ENCODE results near the gene DESI2.

DESI2 gene

GRCh38 chr1:244674446-244674845, 21.5 kb downstream of the DESI2 start:
- TF ChIP-seq EGR1 (IDR thresholded peaks at IDR 0.05) (no peak), ZBTB7A (IDR thresholded peaks at IDR 0.05; ENCODE audit: low read depth) (no peak), RAD21 (IDR thresholded peaks at IDR 0.05; ENCODE audit: low read depth) (no peak), TEAD4 (IDR thresholded peaks at IDR 0.05) (no peak), CEBPB (IDR thresholded peaks at IDR 0.05) (no peak), YY1 (IDR thresholded peaks at IDR 0.05; ENCODE audit: low read depth) (no peak), FOXM1 (IDR thresholded peaks at IDR 0.05; ENCODE audit: borderline replicate concordance, low read depth) (no peak), TAF1 (IDR thresholded peaks at IDR 0.05; ENCODE audit: low read depth) (no peak), NFIC (IDR thresholded peaks at IDR 0.05) (no peak), TCF12 (IDR thresholded peaks at IDR 0.05; ENCODE audit: low read depth) (no peak)
- TF ChIP-seq, protein P1, sequence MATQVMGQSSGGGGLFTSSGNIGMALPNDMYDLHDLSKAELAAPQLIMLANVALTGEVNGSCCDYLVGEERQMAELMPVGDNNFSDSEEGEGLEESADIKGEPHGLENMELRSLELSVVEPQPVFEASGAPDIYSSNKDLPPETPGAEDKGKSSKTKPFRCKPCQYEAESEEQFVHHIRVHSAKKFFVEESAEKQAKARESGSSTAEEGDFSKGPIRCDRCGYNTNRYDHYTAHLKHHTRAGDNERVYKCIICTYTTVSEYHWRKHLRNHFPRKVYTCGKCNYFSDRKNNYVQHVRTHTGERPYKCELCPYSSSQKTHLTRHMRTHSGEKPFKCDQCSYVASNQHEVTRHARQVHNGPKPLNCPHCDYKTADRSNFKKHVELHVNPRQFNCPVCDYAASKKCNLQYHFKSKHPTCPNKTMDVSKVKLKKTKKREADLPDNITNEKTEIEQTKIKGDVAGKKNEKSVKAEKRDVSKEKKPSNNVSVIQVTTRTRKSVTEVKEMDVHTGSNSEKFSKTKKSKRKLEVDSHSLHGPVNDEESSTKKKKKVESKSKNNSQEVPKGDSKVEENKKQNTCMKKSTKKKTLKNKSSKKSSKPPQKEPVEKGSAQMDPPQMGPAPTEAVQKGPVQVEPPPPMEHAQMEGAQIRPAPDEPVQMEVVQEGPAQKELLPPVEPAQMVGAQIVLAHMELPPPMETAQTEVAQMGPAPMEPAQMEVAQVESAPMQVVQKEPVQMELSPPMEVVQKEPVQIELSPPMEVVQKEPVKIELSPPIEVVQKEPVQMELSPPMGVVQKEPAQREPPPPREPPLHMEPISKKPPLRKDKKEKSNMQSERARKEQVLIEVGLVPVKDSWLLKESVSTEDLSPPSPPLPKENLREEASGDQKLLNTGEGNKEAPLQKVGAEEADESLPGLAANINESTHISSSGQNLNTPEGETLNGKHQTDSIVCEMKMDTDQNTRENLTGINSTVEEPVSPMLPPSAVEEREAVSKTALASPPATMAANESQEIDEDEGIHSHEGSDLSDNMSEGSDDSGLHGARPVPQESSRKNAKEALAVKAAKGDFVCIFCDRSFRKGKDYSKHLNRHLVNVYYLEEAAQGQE (IDR thresholded peaks at IDR 0.05; ENCODE audit: low read depth), result no peak
- TF ChIP-seq, protein P2, sequence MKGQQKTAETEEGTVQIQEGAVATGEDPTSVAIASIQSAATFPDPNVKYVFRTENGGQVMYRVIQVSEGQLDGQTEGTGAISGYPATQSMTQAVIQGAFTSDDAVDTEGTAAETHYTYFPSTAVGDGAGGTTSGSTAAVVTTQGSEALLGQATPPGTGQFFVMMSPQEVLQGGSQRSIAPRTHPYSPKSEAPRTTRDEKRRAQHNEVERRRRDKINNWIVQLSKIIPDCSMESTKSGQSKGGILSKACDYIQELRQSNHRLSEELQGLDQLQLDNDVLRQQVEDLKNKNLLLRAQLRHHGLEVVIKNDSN (IDR thresholded peaks at IDR 0.05), result no peak

DNA sequence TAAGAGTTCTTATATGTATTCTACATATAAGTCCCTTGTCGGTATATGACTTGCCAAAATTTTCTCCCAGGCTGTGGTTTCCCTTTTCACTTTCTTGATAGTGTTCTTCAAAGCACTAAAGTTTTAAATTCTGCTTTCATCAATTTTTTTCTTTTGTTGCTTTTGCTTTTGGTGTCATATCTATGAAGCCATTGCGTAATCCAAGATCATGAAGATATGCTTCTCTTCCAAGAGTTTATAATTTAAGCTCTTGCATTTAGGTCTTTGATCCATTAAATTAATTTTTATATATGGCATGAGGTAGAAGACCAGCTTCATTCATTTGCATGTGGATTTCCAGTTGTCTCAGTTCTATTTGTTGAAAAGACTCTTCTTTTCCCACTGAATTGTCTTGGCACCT, 22.2 kb downstream of the DESI2 start:
- peak; percentile 54 for TF ChIP-seq CEBPB (IDR thresholded peaks at IDR 0.05)
- TF ChIP-seq RAD21 (IDR thresholded peaks at IDR 0.05; ENCODE audit: low read depth), result no peak
- TF ChIP-seq, protein P1 (IDR thresholded peaks at IDR 0.05; ENCODE audit: low read depth), result no peak
- no peak for TF ChIP-seq TCF12 (IDR thresholded peaks at IDR 0.05; ENCODE audit: low read depth)

DNA sequence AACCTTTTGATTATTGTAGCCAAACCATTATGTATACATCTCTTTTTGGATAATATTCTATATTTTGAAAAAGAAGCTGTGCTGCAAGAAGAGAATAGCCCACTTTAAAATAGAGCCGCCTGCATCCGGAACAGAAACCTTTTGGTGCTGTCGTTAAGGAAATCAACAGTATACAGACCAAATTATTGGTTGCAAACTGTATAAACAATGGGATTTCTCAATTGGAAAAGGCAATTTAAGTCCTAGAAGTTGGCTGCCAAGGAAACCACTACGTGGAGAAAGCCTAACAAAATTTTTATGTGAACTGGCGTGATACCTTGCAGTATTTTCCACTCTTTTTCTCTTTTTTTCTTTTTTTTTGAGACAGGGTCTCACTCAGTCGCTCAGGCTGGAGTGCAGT, 25.8 kb downstream of the DESI2 start:
- TF ChIP-seq NFIC (IDR thresholded peaks at IDR 0.05) (no peak), EGR1 (IDR thresholded peaks at IDR 0.05) (no peak), TCF12 (IDR thresholded peaks at IDR 0.05; ENCODE audit: low read depth) (no peak), MAX (IDR thresholded peaks at IDR 0.05) (no peak), EP300 (IDR thresholded peaks at IDR 0.05; ENCODE audit: borderline replicate concordance) (no peak), FOXM1 (IDR thresholded peaks at IDR 0.05; ENCODE audit: borderline replicate concordance, low read depth) (no peak)

GRCh38 chr1:244680667-244681066, 27.7 kb downstream of the DESI2 start:
- TF ChIP-seq TAF1 (IDR thresholded peaks at IDR 0.05; ENCODE audit: low read depth) (no peak), RAD21 (IDR thresholded peaks at IDR 0.05; ENCODE audit: low read depth) (no peak), CREB1 (IDR thresholded peaks at IDR 0.05; ENCODE audit: low read depth) (no peak)

DNA sequence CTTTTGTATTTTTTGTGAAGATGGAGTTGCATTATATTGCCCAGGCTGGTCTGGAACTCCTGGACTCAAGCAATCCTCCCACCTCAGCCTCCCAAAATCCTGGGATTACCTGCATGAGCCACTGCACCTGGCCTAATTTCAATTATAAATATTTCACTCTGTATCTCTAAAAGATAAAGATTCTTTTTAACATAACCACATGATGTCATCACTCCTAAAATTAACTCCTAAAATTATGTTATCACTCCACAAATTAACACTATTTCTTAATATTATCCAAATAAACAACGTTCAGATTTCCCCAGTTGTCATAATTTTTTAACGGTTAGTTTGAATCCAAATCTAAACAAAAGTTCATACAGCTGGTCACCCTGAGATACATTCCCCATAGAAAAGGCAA, 43.0 kb downstream of the DESI2 start:
- TF ChIP-seq YY1 (IDR thresholded peaks at IDR 0.05; ENCODE audit: low read depth) (no peak), EP300 (IDR thresholded peaks at IDR 0.05; ENCODE audit: borderline replicate concordance) (no peak), FOXM1 (IDR thresholded peaks at IDR 0.05; ENCODE audit: borderline replicate concordance, low read depth) (no peak), EGR1 (IDR thresholded peaks at IDR 0.05) (no peak), MAX (IDR thresholded peaks at IDR 0.05) (no peak), RAD21 (IDR thresholded peaks at IDR 0.05; ENCODE audit: low read depth) (no peak), NFIC (IDR thresholded peaks at IDR 0.05) (no peak), TCF12 (IDR thresholded peaks at IDR 0.05; ENCODE audit: low read depth) (no peak), TEAD4 (IDR thresholded peaks at IDR 0.05) (no peak), TAF1 (IDR thresholded peaks at IDR 0.05; ENCODE audit: low read depth) (no peak), CREB1 (IDR thresholded peaks at IDR 0.05; ENCODE audit: low read depth) (no peak), ZBTB7A (IDR thresholded peaks at IDR 0.05; ENCODE audit: low read depth) (no peak), CEBPB (IDR thresholded peaks at IDR 0.05) (no peak)
- TF ChIP-seq, protein P2 (IDR thresholded peaks at IDR 0.05), result no peak
- TF ChIP-seq, protein P1 (IDR thresholded peaks at IDR 0.05; ENCODE audit: low read depth), result no peak

Data from Ishikawa (cell line).